HEK293T (cell line): Measurements from ENCODE around the gene PDE6H.

Source experiments
- CTCF ChIA-PET: fragments of 350-600 bp; formaldehyde crosslinking; extraction: SDS; loops from one replicate; lab custom pipeline; 2021; ENCODE audit warnings: antibody characterized with exemption, inconsistent platforms; lab: Yijun Ruan, JAX
- POLR2A ChIA-PET: fragments of 350-600 bp; formaldehyde crosslinking; extraction: SDS; loops from one replicate; lab custom pipeline; 2020; ENCODE audit warnings: antibody characterized with exemption, inconsistent platforms; lab: Yijun Ruan, JAX
- DNase-seq: peaks from one replicate; pipeline ENCODE4 v3.0.0; 2012; ENCODE audit warnings: mixed read lengths; ENCODE audit errors: extremely low spot score
- ARNT ChIP-seq: fragments of 450-650 bp; IDR thresholded peaks from 2 replicates; pipeline ENCODE4 v1.6.1; 2017; ENCODE audit warnings: mild to moderate bottlenecking
- BHLHE40 ChIP-seq: fragments of 450-650 bp; IDR thresholded peaks from 2 replicates; pipeline ENCODE4 v1.6.1; 2016; ENCODE audit warnings: mild to moderate bottlenecking, moderate library complexity, borderline replicate concordance
- CTBP1 ChIP-seq: fragments of 450-650 bp; IDR thresholded peaks from 2 replicates; pipeline ENCODE4 v1.6.1; 2016; ENCODE audit warnings: borderline replicate concordance
- ELF4 ChIP-seq: fragments of 450-650 bp; IDR thresholded peaks from 2 replicates; pipeline ENCODE4 v1.6.1; 2017; ENCODE audit warnings: antibody characterized with exemption
- FOXA1 ChIP-seq: fragments of 450-650 bp; IDR thresholded peaks from 2 replicates; pipeline ENCODE4 v1.6.1; 2016; ENCODE audit warnings: mild to moderate bottlenecking
- FOXK2 ChIP-seq: fragments of 450-650 bp; IDR thresholded peaks from 2 replicates; pipeline ENCODE4 v1.6.1; 2016; ENCODE audit warnings: mild to moderate bottlenecking
- FOXM1 ChIP-seq: fragments of 450-650 bp; IDR thresholded peaks from 2 replicates; pipeline ENCODE4 v1.6.1; 2017; ENCODE audit warnings: mild to moderate bottlenecking, borderline replicate concordance
- HDGF ChIP-seq: fragments of 450-650 bp; IDR thresholded peaks from 2 replicates; pipeline ENCODE4 v1.6.1; 2017; ENCODE audit warnings: antibody characterized with exemption, borderline replicate concordance
- L3MBTL2 ChIP-seq: fragments of 450-650 bp; conservative IDR thresholded peaks from 2 replicates; pipeline ENCODE4 v1.6.1; 2016; ENCODE audit warnings: mild to moderate bottlenecking
- LEF1 ChIP-seq: fragments of 450-650 bp; IDR thresholded peaks from 2 replicates; pipeline ENCODE4 v1.6.1; 2017; ENCODE audit warnings: mild to moderate bottlenecking, borderline replicate concordance
- NFRKB ChIP-seq: fragments of 450-650 bp; IDR thresholded peaks from 2 replicates; pipeline ENCODE4 v1.6.1; 2016; ENCODE audit warnings: mild to moderate bottlenecking, moderate library complexity
- SP1 ChIP-seq: fragments of 450-650 bp; IDR thresholded peaks from 2 replicates; pipeline ENCODE4 v1.6.1; 2017
- SUZ12 ChIP-seq: fragments of 450-650 bp; IDR thresholded peaks from 2 replicates; pipeline ENCODE4 v1.6.1; 2016; ENCODE audit warnings: mild to moderate bottlenecking
- TARDBP ChIP-seq: fragments of 450-650 bp; IDR thresholded peaks from 2 replicates; pipeline ENCODE4 v1.6.1; 2016
- ZNF384 ChIP-seq: fragments of 450-650 bp; IDR thresholded peaks from 2 replicates; pipeline ENCODE4 v1.6.1; 2016
- TF ChIP-seq, protein P1 (sequence below): fragments of 450-650 bp; IDR thresholded peaks from 2 replicates; pipeline ENCODE4 v1.6.1; 2016

PDE6H gene

DNA sequence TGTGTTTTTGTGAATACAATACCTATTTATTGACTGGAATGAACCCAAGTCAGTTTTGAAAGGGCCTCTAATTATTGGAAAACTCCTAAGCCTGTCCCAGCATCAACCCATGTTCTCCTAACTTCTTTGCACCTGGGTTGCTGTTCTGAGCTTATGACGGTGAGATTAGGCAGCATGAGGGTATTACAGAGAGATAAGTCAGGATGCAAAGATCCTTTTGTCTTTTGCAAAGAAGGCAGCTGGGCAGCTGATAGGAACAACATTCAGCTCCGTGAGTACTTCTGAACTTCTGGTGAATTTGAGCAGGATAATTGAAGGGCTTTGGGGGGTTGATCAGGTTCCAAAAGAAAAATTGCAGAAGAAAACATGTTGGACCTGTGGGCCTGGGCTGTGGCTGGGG, at the start of gene PDE6H:
Gene PDE6H (plus strand): TSS at position 227 of the 400 bp plus-strand sequence. CDS start 4,971 bp downstream, outside the sequence.
- TF ChIP-seq FOXA1 (no peak), FOXK2 (no peak), FOXM1 (no peak), BHLHE40 (no peak), HDGF (no peak), CTBP1 (no peak), TARDBP (no peak), LEF1 (no peak), L3MBTL2 (no peak), SUZ12 (no peak), NFRKB (no peak), ZNF384 (no peak), SP1 (no peak), ARNT (no peak), ELF4 (no peak)
- TF ChIP-seq, protein P1, sequence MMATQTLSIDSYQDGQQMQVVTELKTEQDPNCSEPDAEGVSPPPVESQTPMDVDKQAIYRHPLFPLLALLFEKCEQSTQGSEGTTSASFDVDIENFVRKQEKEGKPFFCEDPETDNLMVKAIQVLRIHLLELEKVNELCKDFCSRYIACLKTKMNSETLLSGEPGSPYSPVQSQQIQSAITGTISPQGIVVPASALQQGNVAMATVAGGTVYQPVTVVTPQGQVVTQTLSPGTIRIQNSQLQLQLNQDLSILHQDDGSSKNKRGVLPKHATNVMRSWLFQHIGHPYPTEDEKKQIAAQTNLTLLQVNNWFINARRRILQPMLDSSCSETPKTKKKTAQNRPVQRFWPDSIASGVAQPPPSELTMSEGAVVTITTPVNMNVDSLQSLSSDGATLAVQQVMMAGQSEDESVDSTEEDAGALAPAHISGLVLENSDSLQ = no peak
- no peak for DNase-seq
- ChIA-PET CTCF (interaction anchor here (0.8 kb wide), 1 partner anchor 23 kb away, joined by 3 read pairs; no protein-coding TSS in a partner anchor), POLR2A (no interaction called here)

DNA sequence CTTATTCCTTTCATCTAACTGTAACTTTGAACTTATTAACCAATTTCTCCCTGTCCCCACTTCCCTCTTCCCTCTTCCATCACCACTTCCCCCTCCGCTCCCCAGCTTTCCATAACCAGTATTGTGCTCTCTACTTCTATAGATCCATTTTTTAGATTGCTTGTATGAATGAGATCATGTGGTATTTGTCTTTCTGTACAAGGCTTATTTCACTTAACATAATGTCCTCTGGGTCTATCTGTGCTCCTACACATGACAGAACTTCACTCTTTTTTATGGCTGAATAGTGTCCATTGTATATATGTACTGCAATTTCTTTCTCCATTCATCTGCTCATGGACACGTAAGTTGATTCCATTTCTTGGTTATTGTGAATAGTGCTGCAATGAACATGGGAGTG, 48.9 kb upstream of the PDE6H start:
- no peak for TF ChIP-seq FOXK2
- no peak for TF ChIP-seq BHLHE40
- TF ChIP-seq SUZ12 = no peak
- no peak for TF ChIP-seq LEF1
- no peak for TF ChIP-seq SP1
- TF ChIP-seq NFRKB = no peak
- no peak for TF ChIP-seq ARNT
- ChIA-PET CTCF (no interaction called here), POLR2A (no interaction called here)
- no peak for DNase-seq

DNA sequence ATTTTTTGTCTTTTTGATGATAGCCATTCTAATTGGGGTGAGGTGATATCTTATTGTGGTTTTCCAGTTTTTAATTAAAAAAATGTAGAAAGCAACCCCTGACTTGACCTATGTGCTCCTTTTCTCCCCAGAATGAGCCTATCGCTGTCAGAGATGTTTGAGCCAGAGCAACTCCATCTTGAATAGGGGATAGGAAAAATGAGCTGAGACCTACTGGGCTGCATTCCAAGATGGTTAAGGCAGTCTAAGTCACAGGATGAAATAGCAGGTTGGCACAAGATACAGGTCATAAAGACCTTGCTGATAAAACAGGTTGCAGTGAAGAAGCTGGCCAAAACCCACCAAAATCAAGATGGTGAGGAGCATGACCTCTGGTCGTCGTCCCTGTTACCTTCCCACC, 48.3 kb upstream of the PDE6H start:
- DNase-seq = no peak
- ChIA-PET POLR2A (no interaction called here), CTCF (no interaction called here)
- no peak for TF ChIP-seq SP1
- no peak for TF ChIP-seq TARDBP
- TF ChIP-seq ZNF384 = no peak
- no peak for TF ChIP-seq NFRKB
- no peak for TF ChIP-seq HDGF
- TF ChIP-seq FOXM1 = no peak
- no peak for TF ChIP-seq BHLHE40
- TF ChIP-seq ARNT = no peak
- TF ChIP-seq, protein P1 = no peak
- no peak for TF ChIP-seq LEF1
- TF ChIP-seq ELF4 = no peak
- TF ChIP-seq CTBP1 = no peak
- TF ChIP-seq FOXK2 = no peak
- no peak for TF ChIP-seq SUZ12
- TF ChIP-seq L3MBTL2 = no peak
- TF ChIP-seq FOXA1 = no peak

DNA sequence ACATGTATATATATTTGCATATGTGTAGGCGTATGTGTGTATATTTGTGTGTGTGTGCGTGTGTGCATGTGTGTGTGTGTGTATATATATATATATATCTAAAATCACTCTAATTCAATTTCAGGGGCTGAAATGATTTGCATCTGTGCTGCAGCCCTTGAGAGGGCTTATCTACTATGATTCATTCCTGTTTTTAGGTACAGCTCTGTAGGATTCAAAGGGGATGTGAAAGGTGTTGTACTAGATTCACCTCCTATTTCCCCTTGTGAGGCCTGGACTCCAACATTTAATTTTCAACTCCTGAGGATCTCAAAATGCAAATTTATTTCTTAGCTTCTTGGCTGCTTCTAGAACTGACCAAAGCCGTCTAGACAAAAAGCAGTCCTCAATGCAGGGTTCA, 45.6 kb upstream of the PDE6H start:
- POLR2A ChIA-PET = no interaction called here
- no peak for DNase-seq
- CTCF ChIA-PET = no interaction called here
- TF ChIP-seq L3MBTL2 (no peak), ZNF384 (no peak), FOXA1 (no peak), FOXM1 (no peak), NFRKB (no peak), HDGF (no peak), ARNT (no peak), BHLHE40 (no peak), SP1 (no peak), FOXK2 (no peak), TARDBP (no peak), LEF1 (no peak), CTBP1 (no peak), ELF4 (no peak), SUZ12 (no peak)
- TF ChIP-seq, protein P1 = no peak

DNA sequence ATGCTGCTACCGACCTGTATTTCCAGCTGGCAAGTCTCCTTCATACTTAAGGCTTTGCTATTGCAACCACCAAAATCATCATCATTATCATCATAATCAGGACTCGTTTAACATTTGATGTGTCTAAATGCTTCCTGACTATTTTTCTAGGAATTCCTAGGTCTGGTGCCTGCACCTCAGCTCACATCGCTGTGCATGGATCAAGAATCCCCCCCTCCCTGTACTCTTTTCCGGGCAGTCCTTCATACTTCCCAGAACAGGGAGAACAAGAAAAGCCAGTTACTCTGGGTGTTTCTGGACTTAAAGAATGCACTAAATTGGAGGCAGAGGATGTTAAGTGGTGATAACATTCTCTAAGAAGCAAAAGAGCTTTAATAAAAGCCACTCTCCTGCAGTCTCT, 43.9 kb upstream of the PDE6H start:
- no peak for DNase-seq
- TF ChIP-seq NFRKB (no peak), FOXA1 (no peak), FOXK2 (no peak), LEF1 (no peak), ARNT (no peak), HDGF (no peak), TARDBP (no peak), SUZ12 (no peak)
- CTCF ChIA-PET = no interaction called here

DNA sequence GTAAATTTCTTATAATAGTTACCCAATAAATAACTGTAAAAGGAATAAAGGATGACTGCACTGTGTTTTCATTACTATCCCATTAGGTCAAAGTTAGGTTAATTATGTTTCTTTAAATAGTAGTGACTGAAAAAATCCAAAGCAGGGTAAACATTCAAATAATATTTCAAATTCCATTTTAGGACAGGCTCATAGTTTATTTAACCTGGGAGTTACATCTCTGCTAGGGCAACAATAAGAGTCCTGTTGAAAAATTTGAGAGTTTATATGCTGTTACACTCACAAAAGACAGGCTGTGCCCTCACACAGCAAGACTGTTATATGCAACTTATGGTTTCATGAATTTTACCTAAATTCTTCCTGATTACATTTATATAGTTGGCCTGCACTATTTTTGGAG, 42.5 kb upstream of the PDE6H start:
- POLR2A ChIA-PET = no interaction called here
- CTCF ChIA-PET = no interaction called here

More for the DNA sequence above, 43.9 kb upstream of the PDE6H start:
- POLR2A ChIA-PET = no interaction called here

More for the DNA sequence above, 42.5 kb upstream of the PDE6H start:
- TF ChIP-seq BHLHE40 (no peak), SUZ12 (no peak), NFRKB (no peak), TARDBP (no peak), FOXK2 (no peak), HDGF (no peak), FOXA1 (no peak), LEF1 (no peak), ELF4 (no peak), ARNT (no peak)
- TF ChIP-seq, protein P1 = no peak
- DNase-seq = no peak
